ENCODE results near the gene TMEM163. TPM values are rescaled to one million over a fixed set of nuclear protein-coding genes. Genes with fewer than 3 reads are reported as not detected.
"Not testable (repeated sequence)": the region's sequence is repeated elsewhere in the genome, so short reads cannot be mapped to it uniquely, and the experiment has no call there.

TMEM163 gene
- polyA plus RNA-seq, 1 donor from 2014 or later: 3.5 TPM

DNA sequence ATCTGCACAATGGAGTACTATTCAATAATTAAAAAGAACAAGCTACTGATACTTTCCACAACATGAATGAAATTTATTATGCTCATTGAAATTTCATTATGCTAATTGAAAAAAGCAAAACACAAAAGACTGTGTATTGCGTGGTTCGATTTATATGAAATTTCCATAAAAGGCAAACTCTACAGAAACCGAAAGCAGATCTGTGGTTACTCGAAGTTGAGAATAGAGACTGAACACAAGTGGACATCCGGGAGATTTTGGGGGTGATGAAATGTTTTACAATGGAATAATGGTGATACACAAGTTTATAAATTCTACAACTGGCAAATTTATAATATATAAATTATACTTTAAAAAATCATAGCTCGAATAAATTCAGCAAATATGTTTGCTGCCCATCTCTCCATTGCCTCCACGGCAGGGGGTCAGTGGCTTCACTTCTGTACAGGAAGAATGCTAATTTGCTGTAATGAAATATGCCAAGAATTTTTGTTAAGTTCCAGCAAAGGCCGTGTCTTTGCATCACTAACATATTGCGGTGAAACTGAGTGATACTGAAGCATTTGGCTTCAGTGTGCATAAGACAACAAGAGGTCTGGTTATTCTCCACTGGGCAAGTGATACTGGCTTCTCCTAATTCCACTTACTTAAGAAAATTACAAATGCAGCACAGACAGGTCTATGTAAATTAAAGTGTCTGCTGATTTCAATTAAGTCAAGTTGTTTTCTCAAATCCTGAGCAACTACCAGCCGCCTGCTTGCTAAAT lies 96.7 kb downstream of the TMEM163 start:
- H3K9me2 ChIP-seq (ENCODE audit: insufficient read depth, low read length): no peaks in the 10 kb centered on the region
- no peaks in the 10 kb centered on the region for H3K36me3 ChIP-seq (ENCODE audit: insufficient read depth, low read length)
- no peak overlapping the region for H3K27ac ChIP-seq (ENCODE audit: low read length)
- H3K4me3 ChIP-seq (ENCODE audit: low read length): no peak overlapping the region
- no peaks in the 10 kb centered on the region for H3F3A ChIP-seq (ENCODE audit: insufficient read depth, low read length, poor library complexity, severe bottlenecking)
- TF ChIP-seq, protein P1, sequence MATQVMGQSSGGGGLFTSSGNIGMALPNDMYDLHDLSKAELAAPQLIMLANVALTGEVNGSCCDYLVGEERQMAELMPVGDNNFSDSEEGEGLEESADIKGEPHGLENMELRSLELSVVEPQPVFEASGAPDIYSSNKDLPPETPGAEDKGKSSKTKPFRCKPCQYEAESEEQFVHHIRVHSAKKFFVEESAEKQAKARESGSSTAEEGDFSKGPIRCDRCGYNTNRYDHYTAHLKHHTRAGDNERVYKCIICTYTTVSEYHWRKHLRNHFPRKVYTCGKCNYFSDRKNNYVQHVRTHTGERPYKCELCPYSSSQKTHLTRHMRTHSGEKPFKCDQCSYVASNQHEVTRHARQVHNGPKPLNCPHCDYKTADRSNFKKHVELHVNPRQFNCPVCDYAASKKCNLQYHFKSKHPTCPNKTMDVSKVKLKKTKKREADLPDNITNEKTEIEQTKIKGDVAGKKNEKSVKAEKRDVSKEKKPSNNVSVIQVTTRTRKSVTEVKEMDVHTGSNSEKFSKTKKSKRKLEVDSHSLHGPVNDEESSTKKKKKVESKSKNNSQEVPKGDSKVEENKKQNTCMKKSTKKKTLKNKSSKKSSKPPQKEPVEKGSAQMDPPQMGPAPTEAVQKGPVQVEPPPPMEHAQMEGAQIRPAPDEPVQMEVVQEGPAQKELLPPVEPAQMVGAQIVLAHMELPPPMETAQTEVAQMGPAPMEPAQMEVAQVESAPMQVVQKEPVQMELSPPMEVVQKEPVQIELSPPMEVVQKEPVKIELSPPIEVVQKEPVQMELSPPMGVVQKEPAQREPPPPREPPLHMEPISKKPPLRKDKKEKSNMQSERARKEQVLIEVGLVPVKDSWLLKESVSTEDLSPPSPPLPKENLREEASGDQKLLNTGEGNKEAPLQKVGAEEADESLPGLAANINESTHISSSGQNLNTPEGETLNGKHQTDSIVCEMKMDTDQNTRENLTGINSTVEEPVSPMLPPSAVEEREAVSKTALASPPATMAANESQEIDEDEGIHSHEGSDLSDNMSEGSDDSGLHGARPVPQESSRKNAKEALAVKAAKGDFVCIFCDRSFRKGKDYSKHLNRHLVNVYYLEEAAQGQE (IDR thresholded peaks at IDR 0.05; ENCODE audit: borderline replicate concordance): no peak
- TF ChIP-seq POLR2AphosphoS5 (IDR thresholded peaks at IDR 0.05) (no peak), RAD21 (conservative IDR thresholded peaks at IDR 0.05) (no peak), MXI1 (conservative IDR thresholded peaks at IDR 0.05; ENCODE audit: poor library complexity, severe bottlenecking) (no peak), EP300 (conservative IDR thresholded peaks at IDR 0.05; ENCODE audit: poor library complexity, severe bottlenecking) (no peak), SMC3 (conservative IDR thresholded peaks at IDR 0.05; ENCODE audit: poor library complexity) (no peak), TAF1 (IDR thresholded peaks at IDR 0.05; ENCODE audit: low read depth) (no peak), EZH2 (IDR thresholded peaks at IDR 0.05; ENCODE audit: borderline replicate concordance, insufficient read depth, low read length, poor library complexity, severe bottlenecking) (no peak), CTCF (IDR thresholded peaks at IDR 0.05; ENCODE audit: poor library complexity, severe bottlenecking) (no peak)
- no peaks in the 10 kb centered on the region for H4K20me1 ChIP-seq (ENCODE audit: insufficient read depth)
- H3K4me2 ChIP-seq (ENCODE audit: low read length): no peak overlapping the region
- no peaks in the 10 kb centered on the region for H3K9me3 ChIP-seq (ENCODE audit: low read length)
- no peak overlapping the region for H3K9ac ChIP-seq (ENCODE audit: low read length)
- no peaks in the 10 kb centered on the region for H3K27me3 ChIP-seq (ENCODE audit: insufficient read depth, low read depth, low read length)
- H3K79me2 ChIP-seq (replicated peaks; ENCODE audit: insufficient read depth, low read length): no peaks in the 10 kb centered on the region
- no peak overlapping the region for H2AFZ ChIP-seq (ENCODE audit: low read depth, low read length)

DNA sequence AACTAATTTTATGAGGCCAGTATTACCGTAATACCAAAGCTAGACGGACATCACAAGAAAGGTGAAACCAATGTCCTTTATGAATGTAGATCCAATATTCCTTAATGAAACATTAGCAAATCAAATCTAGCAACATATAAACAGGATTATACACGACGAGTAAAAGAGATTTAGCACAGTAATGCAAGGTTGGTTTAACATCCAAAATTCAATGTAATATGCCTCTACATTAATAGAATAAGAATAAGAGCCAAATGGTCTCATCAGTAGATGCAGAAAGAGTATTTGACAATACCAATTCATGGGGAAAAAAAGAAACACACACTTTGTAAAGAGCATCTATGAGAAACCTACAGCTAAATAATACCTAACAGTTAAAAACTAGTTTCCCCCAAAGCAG lies 99.5 kb downstream of the TMEM163 start:
- no peaks in the 10 kb centered on the region for H3K9me2 ChIP-seq (ENCODE audit: insufficient read depth, low read length)
- no peak overlapping the region for H3K9ac ChIP-seq (ENCODE audit: low read length)
- no peak overlapping the region for H3K4me3 ChIP-seq (ENCODE audit: low read length)
- H3K27ac ChIP-seq (ENCODE audit: low read length): no peak overlapping the region
- TF ChIP-seq TAF1 (IDR thresholded peaks at IDR 0.05; ENCODE audit: low read depth) (no peak), POLR2AphosphoS5 (IDR thresholded peaks at IDR 0.05) (no peak), RAD21 (conservative IDR thresholded peaks at IDR 0.05) (no peak), EP300 (conservative IDR thresholded peaks at IDR 0.05; ENCODE audit: poor library complexity, severe bottlenecking) (no peak), CTCF (IDR thresholded peaks at IDR 0.05; ENCODE audit: poor library complexity, severe bottlenecking) (no peak)
- no peaks in the 10 kb centered on the region for H3F3A ChIP-seq (ENCODE audit: insufficient read depth, low read length, poor library complexity, severe bottlenecking)
- no peak overlapping the region for H2AFZ ChIP-seq (ENCODE audit: low read depth, low read length)
- H3K27me3 ChIP-seq (ENCODE audit: insufficient read depth, low read depth, low read length): no peaks in the 10 kb centered on the region
- no peaks in the 10 kb centered on the region for H3K79me2 ChIP-seq (replicated peaks; ENCODE audit: insufficient read depth, low read length)
- H4K20me1 ChIP-seq (ENCODE audit: insufficient read depth): no peaks in the 10 kb centered on the region
- H3K9me3 ChIP-seq (ENCODE audit: low read length): no peaks in the 10 kb centered on the region
- H3K36me3 ChIP-seq (ENCODE audit: insufficient read depth, low read length): no peaks in the 10 kb centered on the region
- no peak overlapping the region for H3K4me2 ChIP-seq (ENCODE audit: low read length)

DNA sequence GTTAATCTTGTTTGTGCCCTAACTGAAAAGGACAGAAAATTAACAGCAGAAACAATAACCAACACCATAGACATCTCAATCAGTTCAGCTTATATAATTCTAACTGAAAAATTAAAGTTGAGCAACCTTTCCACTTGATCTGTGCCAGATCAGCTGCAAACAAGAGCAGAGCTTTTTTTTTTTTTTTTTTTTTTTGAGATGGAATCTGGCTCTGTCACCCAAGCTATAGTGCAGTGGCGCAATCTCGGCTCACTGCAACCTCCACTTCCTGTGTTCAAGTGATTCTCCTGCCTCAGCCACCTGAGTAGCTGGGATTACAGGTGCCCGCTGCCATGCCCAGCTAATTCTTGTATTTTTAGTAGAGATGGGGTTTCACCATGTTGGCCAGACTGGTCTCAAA lies 103.3 kb downstream of the TMEM163 start:
- not testable (repeated sequence) for H3K9me2 ChIP-seq (ENCODE audit: insufficient read depth, low read length); H3K4me3 ChIP-seq (ENCODE audit: low read length); H3K4me2 ChIP-seq (ENCODE audit: low read length); H3K9me3 ChIP-seq (ENCODE audit: low read length); H3K36me3 ChIP-seq (ENCODE audit: insufficient read depth, low read length); H3K27ac ChIP-seq (ENCODE audit: low read length); H3K27me3 ChIP-seq (ENCODE audit: insufficient read depth, low read depth, low read length); H3K79me2 ChIP-seq (replicated peaks; ENCODE audit: insufficient read depth, low read length); H3F3A ChIP-seq (ENCODE audit: insufficient read depth, low read length, poor library complexity, severe bottlenecking); H3K9ac ChIP-seq (ENCODE audit: low read length); H2AFZ ChIP-seq (ENCODE audit: low read depth, low read length); H4K20me1 ChIP-seq (ENCODE audit: insufficient read depth)
